A549 (cell line): ENCODE data around the gene STYK1. TPM values are rescaled to one million over a fixed set of nuclear protein-coding genes. Genes with fewer than 3 reads are reported as not detected.
"Not testable (repeated sequence)": the region's sequence is repeated elsewhere in the genome, so short reads cannot be mapped to it uniquely, and the experiment has no call there.

ENCODE experiments used
- ATAC-seq, 2 experiments: fragments of 200-7000 bp in 1 of 2; fragments of >200 bp in 1 of 2; cut with Nextera tagmentation in 1 of 2; cut with Tn5 transposase in 1 of 2; 3 replicates each; pipeline versions ENCODE4 v1.8.0 to v1.9.1; 2018 to 2020; ENCODE audit warnings: mild to moderate bottlenecking in 1 of 2, moderate library complexity in 1 of 2
- CTCF ChIA-PET: fragments of 300-600 bp; sonication (Branson Sonifier 250); formaldehyde crosslinking; extraction: SDS; loops from one replicate; lab custom pipeline; 2021; ENCODE audit warnings: antibody characterized with exemption, inconsistent platforms; lab: Yijun Ruan, JAX
- POLR2A ChIA-PET: fragments of 350-600 bp; formaldehyde crosslinking; extraction: SDS; loops from one replicate; lab custom pipeline; 2021; ENCODE audit warnings: antibody characterized with exemption, inconsistent platforms; lab: Yijun Ruan, JAX
- DNase-seq, 2 experiments: peaks; one replicate each; pipeline versions ENCODE4 v3.0.0 to v3.0.0-alpha.2; 2011 to 2016; ENCODE audit warnings: low read depth in 1 of 2, low spot score in 1 of 2
- FAIRE-seq: peaks from 2 replicates; lab custom pipeline; 2011; peaks lifted over from hg19 to GRCh38; lab: Jason Lieb, UNC
- H3K27ac ChIP-seq, 2 experiments: fragments of >200 bp; sonication (Bioruptor Twin); formaldehyde crosslinking; 3 replicates each; pipeline ENCODE4 v1.5.1; 2016 to 2017
- H3K4me1 ChIP-seq: fragments of >200 bp; sonication (Bioruptor Twin); formaldehyde crosslinking; 3 replicates; pipeline ENCODE4 v1.6.1; 2016
- H3K4me2 ChIP-seq: fragments of >200 bp; sonication (Bioruptor Twin); formaldehyde crosslinking; 3 replicates; pipeline ENCODE4 v1.6.1; 2016
- H3K4me3 ChIP-seq: fragments of >200 bp; sonication (Bioruptor Twin); formaldehyde crosslinking; 3 replicates; pipeline ENCODE4 v1.5.1; 2016
- H3K9me3 ChIP-seq: fragments of >200 bp; sonication (Bioruptor Twin); formaldehyde crosslinking; 3 replicates; pipeline ENCODE4 v1.6.1; 2016
- ATOH8 ChIP-seq: fragments of 250-450 bp; sonication (Bioruptor Pico); IDR thresholded peaks from 2 replicates; pipeline ENCODE4 v1.5.0; 2020; ENCODE audit warnings: low read depth, mild to moderate bottlenecking, moderate library complexity
- CHD4 ChIP-seq: fragments of 200-600 bp; sonication (generic); IDR thresholded peaks from 2 replicates; pipeline ENCODE4 v1.6.1; 2016; ENCODE audit warnings: antibody characterized with exemption, mild to moderate bottlenecking, borderline replicate concordance
- CTCF ChIP-seq: fragments of >200 bp; sonication (Bioruptor Twin); formaldehyde crosslinking; IDR thresholded peaks from 3 replicates; pipeline ENCODE4 v1.5.1; 2016
- ELK1 ChIP-seq: fragments of 150-350 bp; IDR thresholded peaks from 2 replicates; pipeline ENCODE4 v1.6.1; 2014; ENCODE audit warnings: low read depth, mild to moderate bottlenecking, low read length
- ESRRA ChIP-seq: fragments of 150-350 bp; IDR thresholded peaks from 2 replicates; pipeline ENCODE4 v1.6.1; 2014; ENCODE audit warnings: mild to moderate bottlenecking, low read length, borderline replicate concordance
- GATA3 ChIP-seq: IDR thresholded peaks from 2 replicates; pipeline ENCODE4 v1.6.1; 2012; ENCODE audit warnings: borderline replicate concordance
- HEYL ChIP-seq: fragments of 250-450 bp; sonication (Bioruptor Pico); IDR thresholded peaks from 2 replicates; pipeline ENCODE4 v1.8.0; 2021; ENCODE audit warnings: mild to moderate bottlenecking, moderate library complexity
- HMGXB4 ChIP-seq: fragments of 250-450 bp; sonication (Bioruptor Pico); IDR thresholded peaks from 2 replicates; pipeline ENCODE4 v1.5.0; 2021; ENCODE audit warnings: mild to moderate bottlenecking, moderate library complexity, borderline replicate concordance
- HOXB5 ChIP-seq: fragments of 250-450 bp; sonication (Bioruptor Pico); IDR thresholded peaks from 2 replicates; pipeline ENCODE4 v1.5.0; 2020; ENCODE audit warnings: mild to moderate bottlenecking, moderate library complexity
- JUNB ChIP-seq: fragments of >200 bp; sonication (Bioruptor Twin); formaldehyde crosslinking; IDR thresholded peaks from 2 replicates; pipeline ENCODE4 v1.6.1; 2016
- MAFK ChIP-seq: fragments of 450-650 bp; IDR thresholded peaks from 2 replicates; pipeline ENCODE4 v1.6.1; 2014; ENCODE audit not compliant: partially characterized antibody
- MAX ChIP-seq: IDR thresholded peaks from 2 replicates; pipeline ENCODE4 v1.6.1; 2012
- MYC ChIP-seq: IDR thresholded peaks from 2 replicates; pipeline ENCODE4 v1.6.1; 2012; ENCODE audit warnings: mild to moderate bottlenecking, inconsistent platforms, low read length, improper control_type of control experiment, borderline replicate concordance
- NFE2L2 ChIP-seq: fragments of 150-350 bp; conservative IDR thresholded peaks from 2 replicates; pipeline ENCODE4 v1.6.1; 2014; ENCODE audit warnings: low read length
- NPAS2 ChIP-seq: fragments of 250-450 bp; sonication (Bioruptor Pico); IDR thresholded peaks from 2 replicates; pipeline ENCODE4 v1.8.0; 2022; ENCODE audit warnings: mild to moderate bottlenecking, moderate library complexity, borderline replicate concordance
- NR3C1 ChIP-seq: fragments of >200 bp; sonication (Bioruptor Twin); formaldehyde crosslinking; IDR thresholded peaks from 3 replicates; pipeline ENCODE4 v1.6.1; 2017
- PHF8 ChIP-seq: fragments of 200-600 bp; sonication (generic); IDR thresholded peaks from 2 replicates; pipeline ENCODE4 v1.6.1; 2016; ENCODE audit warnings: low read depth, mild to moderate bottlenecking, antibody characterized with exemption, moderate library complexity, borderline replicate concordance
- POLR2AphosphoS2 ChIP-seq: conservative IDR thresholded peaks from 2 replicates; pipeline ENCODE4 v1.6.1; 2012; ENCODE audit warnings: low read length, improper control_type of control experiment, inconsistent platforms
- RAD21 ChIP-seq, 2 experiments: fragments of >200 bp in 1 of 2; sonication (Bioruptor Twin) in 1 of 2; formaldehyde crosslinking in 1 of 2; IDR thresholded peaks in 1 of 2; conservative IDR thresholded peaks in 1 of 2; 2 replicates in 1 of 2; 3 replicates in 1 of 2; pipeline ENCODE4 v1.6.1; 2012 to 2018; ENCODE audit warnings: inconsistent platforms in 1 of 2
- RCOR1 ChIP-seq: fragments of 150-350 bp; IDR thresholded peaks from 2 replicates; pipeline ENCODE4 v1.6.1; 2014; ENCODE audit warnings: antibody characterized with exemption, low read length, low read depth
- REST ChIP-seq: fragments of 200-600 bp; sonication (generic); IDR thresholded peaks from 2 replicates; pipeline ENCODE4 v1.6.1; 2016; ENCODE audit warnings: antibody characterized with exemption, mild to moderate bottlenecking, moderate library complexity
- RNF2 ChIP-seq: fragments of 200-600 bp; sonication (generic); IDR thresholded peaks from 2 replicates; pipeline ENCODE4 v1.6.1; 2016; ENCODE audit warnings: low read depth, mild to moderate bottlenecking, antibody characterized with exemption, moderate library complexity, borderline replicate concordance
- ZFP36 ChIP-seq: fragments of 450-650 bp; IDR thresholded peaks from 2 replicates; pipeline ENCODE4 v1.6.1; 2014; ENCODE audit warnings: borderline replicate concordance; ENCODE audit not compliant: partially characterized antibody
- WGBS: methylation state at CpG from one replicate; pipeline ENCODE4 v1.1.6; 2017; ENCODE audit errors: missing lambda C conversion rate; 5-methylcytosine and 5-hydroxymethylcytosine counted together
- polyA plus RNA-seq, 4 experiments: library from polyadenylated mRNA; depleted of rRNA in 3 of 4; stranded (reverse); fragments of >200 nt; fragmentation: RNase III in 1 of 4; extraction: RNeasy Plus Mini Kit Qiagen cat#74134 plus additional on column Dnase treatment in 1 of 4; gene quantifications; 2 replicates in 3 of 4; 3 replicates in 1 of 4; pipeline ENCODE4 v1.2.3, GENCODE V29; 2011 to 2017

The STYK1 gene
- polyA plus RNA-seq, 2 of the 4 experiments (the other 2 are of a cell fraction): 0.32 to 0.56 TPM

- H3K4me3 ChIP-seq, CTCF ChIA-PET, H3K27ac ChIP-seq, ATAC-seq, H3K4me2 ChIP-seq, POLR2A ChIA-PET, H3K4me1 ChIP-seq, DNase-seq, FAIRE-seq: not testable (repeated sequence)
- TF ChIP-seq ZFP36: peak; percentile 72
- H3K9me3 ChIP-seq: peaks cover 32% of the 10 kb centered on the region
Observed at GRCh38 chr12:10646576-10646975, 27.3 kb downstream of the STYK1 start.

GRCh38 chr12:10645910-10646309 is 27.9 kb downstream of the STYK1 start:
- Histone ChIP-seq H3K9me3 (peaks cover 36% of the 10 kb centered on the region), H3K4me2 (no peak overlapping the region), H3K27ac (no peak overlapping the region), H3K4me1 (no peaks in the 10 kb centered on the region), H3K4me3 (no peak overlapping the region)
- no peak for TF ChIP-seq ESRRA
- TF ChIP-seq PHF8: no peak
- TF ChIP-seq HEYL (CRISPR knock-in tag): no peak
- TF ChIP-seq NFE2L2: no peak
- TF ChIP-seq JUNB: no peak
- no peak for TF ChIP-seq POLR2AphosphoS2
- no peak for TF ChIP-seq HMGXB4 (CRISPR knock-in tag)
- no peak for TF ChIP-seq RNF2
- no peak for TF ChIP-seq MAFK
- TF ChIP-seq HOXB5 (CRISPR knock-in tag): no peak
- FAIRE-seq: no peak
- no peak for ATAC-seq
- 38% methylated on average over 4 of the region's 4 CpGs for WGBS
- DNase-seq: no peak
- ChIA-PET POLR2A (no interaction called here), CTCF (no interaction called here)

GRCh38 chr12:10641735-10642500 is 31.9 kb downstream of the STYK1 start:
- POLR2A ChIA-PET: no interaction called here
- TF ChIP-seq REST: no peak
- no peak for TF ChIP-seq ATOH8 (CRISPR knock-in tag)
- no peak for TF ChIP-seq ELK1
- TF ChIP-seq NR3C1: no peak
- TF ChIP-seq CHD4: no peak
- TF ChIP-seq RAD21 (conservative IDR thresholded peaks at IDR 0.05 in 1 of 2, IDR thresholded peaks at IDR 0.05 in 1 of 2): no peak
- no peak for TF ChIP-seq MAX
- TF ChIP-seq NPAS2 (CRISPR knock-in tag): no peak
- TF ChIP-seq MYC: no peak
- TF ChIP-seq RCOR1: no peak
- TF ChIP-seq POLR2AphosphoS2: no peak
- TF ChIP-seq PHF8: no peak
- TF ChIP-seq CTCF: no peak
- no peak for TF ChIP-seq GATA3

More at GRCh38 chr12:10641735-10642500, 31.9 kb downstream of the STYK1 start:
- ATAC-seq (no peak), FAIRE-seq (no peak), DNase-seq (no peak)
- CTCF ChIA-PET: interaction anchor here (1.6 kb wide), 1 partner anchor 108 kb away, joined by 5 read pairs; no protein-coding TSS in a partner anchor
- H3K4me3 ChIP-seq: no peak overlapping the region
- 30% methylated on average over 6 of the region's 6 CpGs for WGBS
- no peaks in the 10 kb centered on the region for H3K4me1 ChIP-seq
- no peak overlapping the region for H3K27ac ChIP-seq
- H3K4me2 ChIP-seq: no peak overlapping the region
- H3K9me3 ChIP-seq: peaks cover 39% of the 10 kb centered on the region
